Medulla oblongata (tissue), 1 donor: ENCODE results near the gene SLC12A6.

Experiments
- DNase-seq: peaks from one replicate; pipeline ENCODE4 v3.0.0-alpha.2; 2015; ENCODE audit errors: extremely low spot score

Gene SLC12A6

DNA sequence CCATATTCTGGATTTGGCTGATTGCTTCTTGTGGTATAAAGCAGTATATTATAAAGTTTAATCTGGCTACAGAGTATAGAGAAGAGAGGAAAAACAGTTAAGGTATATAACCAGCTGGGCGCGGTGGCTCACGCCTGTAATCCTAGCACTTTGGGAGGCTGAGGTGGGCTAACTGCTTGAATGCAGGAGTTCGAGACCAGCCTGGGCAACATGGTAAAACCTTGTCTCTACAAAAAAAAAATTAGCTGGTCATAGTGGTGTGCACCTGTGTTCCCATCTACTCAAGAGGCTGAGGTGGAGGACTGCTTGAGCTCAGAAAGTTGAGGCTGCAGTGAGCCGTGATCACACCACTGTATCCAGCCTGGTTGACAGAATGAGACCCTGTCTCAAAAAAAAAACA lies 7.3 kb downstream of the SLC12A6 start:
- DNase-seq: no peak

DNA sequence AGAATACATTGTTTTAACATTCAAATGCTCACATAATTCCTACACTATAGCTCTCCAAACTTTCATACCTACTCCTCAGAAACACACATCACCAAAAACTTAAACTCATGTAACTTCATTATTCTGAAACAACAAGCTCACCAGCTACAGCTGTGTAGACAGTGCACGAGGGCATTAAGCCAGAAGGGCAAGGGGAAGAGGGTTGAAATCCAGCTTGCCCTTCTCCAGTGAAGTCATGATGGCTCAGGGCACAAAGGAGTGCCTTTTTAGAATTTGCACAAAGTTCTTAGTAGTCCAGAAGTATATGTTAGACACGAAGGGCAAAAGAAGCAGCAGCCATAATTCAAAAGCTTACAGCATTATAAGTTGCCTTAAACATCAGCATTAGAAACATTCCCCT lies 8.6 kb downstream of the SLC12A6 start:
- DNase-seq: no peak

DNA sequence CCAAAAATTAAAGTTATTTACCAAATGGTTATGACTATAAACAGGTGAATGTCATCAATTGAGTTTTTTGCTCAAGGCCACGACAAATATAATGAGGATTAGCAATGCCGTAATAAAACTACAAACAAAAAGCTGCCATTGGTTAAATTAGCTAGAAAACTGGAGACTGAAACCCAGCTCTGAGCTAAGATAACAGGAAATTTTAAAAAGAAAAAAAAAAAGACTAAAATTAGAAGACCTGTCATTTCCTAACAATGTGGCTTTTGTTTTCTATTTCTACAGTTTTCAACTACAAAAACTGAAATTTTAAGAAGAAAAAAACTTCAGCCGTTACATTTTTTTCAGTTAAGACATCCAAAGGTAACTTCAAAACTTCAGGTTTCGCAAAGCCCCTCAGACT lies 9.7 kb downstream of the SLC12A6 start:
- DNase-seq: no peak

DNA sequence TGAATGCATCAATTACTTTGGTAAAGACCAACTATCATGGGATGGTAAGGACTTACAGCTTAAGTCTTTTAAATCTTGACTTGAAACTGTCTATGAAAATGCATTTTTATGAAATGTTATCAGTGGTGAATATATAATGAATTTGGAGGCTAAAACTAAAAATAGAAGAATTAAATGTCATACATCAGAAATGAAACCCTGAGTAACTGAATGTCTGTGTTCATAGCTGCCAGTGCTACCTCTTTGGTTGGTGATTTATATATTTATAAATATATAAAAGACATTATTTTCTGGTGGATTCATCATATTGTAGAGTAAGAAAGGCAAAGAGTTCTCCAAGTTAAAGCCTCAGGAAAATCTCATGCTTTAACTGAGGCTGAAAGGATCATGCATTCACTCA lies 12.2 kb downstream of the SLC12A6 start:
- DNase-seq: no peak

DNA sequence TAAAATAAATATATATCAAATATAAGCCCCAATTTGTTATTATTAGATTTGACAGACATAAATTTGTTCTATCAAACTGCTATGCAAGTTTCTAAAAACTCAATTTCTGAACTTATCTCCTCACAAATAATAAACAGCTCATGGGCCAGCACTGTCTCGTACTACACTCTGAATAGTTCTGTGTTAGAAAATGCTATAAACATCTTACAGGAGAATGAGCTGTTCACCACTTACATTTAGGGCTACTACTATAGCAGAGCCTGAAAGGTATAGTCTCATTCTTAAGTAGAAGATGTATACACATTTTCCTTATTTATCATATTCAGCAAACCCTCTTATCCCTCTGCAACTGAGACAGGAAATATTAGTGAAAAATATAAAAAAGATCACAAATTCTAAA lies 12.6 kb downstream of the SLC12A6 start:
- no peak for DNase-seq

DNA sequence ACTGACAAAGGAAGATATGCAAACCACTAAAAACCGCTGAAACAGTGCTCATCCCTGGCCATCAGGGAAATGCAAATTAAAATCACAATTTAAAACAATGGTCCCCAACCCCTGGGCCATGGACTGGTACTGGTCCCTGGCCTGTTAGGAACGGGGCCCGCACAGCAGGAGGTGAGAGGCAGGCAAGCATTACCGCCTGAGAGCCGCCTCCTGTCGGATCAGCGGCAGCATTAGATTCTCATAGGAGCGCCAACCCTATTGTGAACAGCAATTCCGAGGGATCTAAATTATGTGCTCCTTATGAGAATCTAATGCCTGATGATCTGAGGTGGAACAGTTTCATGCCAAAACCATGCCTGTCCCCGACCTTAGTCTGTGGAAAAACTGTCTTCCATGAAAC lies 14.4 kb downstream of the SLC12A6 start:
- DNase-seq: no peak

DNA sequence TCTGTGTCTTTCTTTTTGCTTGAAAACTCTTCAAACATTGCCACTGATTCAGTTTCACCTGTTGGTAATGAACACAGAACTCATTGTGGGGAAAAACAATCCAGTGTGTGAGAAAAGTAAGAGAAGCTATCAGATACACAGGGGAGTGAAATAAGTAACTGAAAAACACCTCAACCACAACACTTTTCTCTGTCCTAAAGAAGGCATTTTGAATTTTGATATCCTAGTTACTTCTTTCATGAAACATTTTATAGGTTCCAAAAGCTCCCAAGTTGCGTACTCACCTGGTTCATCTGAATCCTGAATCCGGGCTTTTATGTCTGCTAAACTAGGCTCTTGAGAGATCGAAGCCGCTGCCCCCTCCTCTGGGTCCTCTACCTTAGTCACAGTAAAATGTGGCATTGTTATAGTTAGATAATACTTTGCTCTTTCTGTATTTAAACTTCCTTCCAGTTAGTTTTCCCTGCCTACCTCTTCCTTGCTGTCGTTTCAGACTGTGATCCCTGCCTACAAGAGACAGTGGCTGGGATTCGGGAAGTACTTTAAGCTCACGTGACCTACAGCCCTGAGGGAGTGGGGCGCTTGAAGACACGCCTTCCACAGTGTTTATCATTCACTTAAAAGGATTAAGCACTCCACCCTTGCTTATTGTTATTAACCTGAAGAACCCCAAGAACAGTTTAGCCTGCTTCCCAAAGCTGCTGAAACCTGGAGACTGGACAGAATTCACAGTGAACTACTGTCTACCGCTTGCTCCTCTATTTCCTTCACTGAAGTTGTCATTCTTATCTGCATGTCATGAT lies 19.1 kb downstream of the SLC12A6 start:
- peak; percentile 68 for DNase-seq

DNA sequence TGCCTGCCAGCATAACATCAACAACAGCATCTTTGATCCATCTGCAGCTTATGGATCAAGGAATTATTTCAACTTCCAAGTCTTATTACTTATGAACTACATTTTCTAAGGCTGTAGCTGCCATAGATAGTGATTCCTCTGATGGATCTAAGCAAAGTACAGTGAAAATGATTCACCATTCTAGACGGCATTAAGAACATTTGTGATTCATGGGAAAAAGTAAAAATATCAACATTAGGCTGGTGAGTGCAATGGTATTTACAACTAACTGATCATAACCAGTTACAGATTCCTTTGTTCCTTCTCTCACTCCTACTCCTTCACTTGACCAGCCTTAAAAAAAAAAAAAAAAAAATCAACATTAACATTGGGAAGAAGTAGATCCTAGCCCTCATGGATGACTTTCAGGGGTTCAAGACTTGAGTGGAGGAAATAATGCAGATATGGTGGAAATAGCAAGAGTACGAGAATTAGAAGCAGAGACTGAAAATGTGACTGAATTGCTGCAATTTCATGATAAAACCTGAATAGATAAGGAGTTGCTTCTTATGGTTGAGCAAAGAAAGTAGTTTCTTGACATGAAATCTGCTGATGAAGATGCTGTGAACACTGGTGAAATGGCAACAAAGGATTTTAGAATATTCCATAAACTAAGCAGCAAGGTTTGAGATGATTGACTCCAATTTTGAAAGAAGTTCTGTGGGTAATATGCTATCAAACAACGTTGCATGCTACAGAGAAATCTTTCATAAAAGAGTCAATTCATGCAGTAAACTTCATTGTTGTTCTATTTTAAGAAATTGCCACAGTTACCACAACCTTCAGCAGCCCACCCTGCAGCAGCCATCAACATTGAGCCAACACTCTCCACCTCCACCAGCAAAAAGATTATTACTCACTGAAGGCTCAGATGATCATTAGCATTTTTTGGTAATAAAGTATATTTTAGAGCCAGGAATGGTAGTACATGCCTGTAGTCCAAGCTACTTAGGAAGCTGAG lies 22.8 kb downstream of the SLC12A6 start:
- DNase-seq: no peak

DNA sequence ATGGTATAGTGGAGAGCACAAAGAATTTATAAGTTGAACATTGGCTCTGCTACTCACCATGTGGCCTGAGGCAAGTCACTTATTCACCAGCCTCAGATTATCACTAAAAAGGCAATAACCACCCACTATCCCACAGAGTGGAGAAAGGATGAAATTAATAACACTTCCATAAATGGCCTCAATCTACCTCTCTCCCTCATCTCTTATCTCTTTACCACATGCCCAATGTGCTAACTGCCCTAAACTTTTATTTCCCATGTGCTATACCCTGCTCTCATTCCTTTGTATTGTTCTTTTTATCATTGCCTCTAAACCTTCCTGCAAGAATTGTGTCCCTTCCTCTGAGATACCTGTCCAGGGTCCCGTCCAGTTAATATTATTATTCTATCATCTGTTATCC lies 26.0 kb downstream of the SLC12A6 start:
- no peak for DNase-seq

DNA sequence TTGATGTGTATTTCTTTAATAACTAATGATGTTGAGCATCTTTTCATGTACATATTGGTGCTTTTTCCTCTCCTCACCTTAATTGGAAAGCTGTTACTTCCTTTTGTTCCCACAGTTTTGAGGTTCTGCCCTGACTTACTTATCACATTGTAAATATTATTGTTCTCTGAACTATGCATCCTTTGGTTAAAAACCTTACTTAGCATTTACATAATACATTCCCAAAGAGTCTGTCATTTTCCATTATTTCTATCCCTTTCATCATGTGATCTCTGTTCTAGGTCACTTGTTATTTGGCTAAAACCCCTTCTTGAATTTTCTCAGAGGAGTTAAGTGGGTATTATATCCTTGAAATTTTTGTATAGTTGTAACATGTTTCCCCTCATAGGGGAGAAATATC lies 33.0 kb downstream of the SLC12A6 start:
- no peak for DNase-seq

DNA sequence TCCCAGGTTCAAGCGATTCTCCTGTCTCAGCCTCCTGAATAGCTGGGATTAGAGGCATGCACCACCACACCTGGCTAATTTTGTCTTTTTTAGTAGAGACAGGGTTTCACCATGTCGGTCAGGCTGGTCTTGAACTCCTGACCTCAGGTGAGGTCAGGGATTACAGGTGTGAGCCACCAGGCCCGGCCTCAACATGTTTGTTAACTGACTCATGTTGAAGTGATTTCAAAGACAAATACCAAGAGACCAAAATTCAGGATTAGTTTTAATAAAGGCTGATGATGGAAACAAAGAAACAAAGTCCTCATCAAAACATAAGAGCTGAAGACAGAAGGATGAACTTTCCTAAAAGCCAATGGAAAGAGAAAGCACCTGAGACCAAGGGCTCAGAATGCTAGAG lies 36.5 kb downstream of the SLC12A6 start:
- no peak for DNase-seq

DNA sequence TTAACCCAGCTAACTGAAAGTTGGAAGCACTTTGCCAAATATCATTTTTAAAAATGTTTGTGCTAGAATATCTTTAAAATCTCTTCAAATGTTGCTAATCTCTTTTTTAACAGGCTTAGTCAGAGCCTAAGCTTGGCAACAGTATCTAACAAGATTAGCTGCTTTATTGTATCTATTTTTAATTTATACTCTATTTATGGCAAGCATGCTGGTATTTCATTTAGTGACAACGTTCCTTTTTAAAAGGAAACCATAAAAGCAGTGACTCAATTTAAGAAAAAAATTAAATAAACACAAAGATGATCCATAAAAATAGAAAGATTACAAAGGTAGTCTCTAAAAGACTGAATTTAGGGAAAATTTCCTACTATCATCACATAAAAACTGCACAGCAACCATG lies 40.5 kb downstream of the SLC12A6 start:
- DNase-seq: no peak

DNA sequence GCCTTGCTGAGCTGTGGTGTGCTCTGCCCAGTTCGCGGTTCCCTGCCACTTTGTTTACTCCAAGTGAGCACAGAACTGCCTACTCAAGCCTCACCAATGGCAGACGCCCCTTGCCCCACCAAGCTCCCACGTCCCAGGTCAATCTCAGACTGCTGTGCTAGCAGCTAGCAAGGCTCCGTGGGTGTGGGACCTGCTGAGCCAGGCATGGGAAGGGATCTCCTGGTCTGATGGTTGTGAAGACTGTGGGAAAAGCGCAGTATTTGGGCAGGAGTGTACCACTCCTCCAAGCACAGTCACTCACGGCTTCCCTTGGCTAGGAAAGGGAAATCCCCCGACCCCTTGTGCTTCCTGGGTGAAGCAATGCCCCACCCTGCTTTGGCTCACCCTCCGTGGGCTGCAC lies 45.0 kb downstream of the SLC12A6 start:
- no peak for DNase-seq

DNA sequence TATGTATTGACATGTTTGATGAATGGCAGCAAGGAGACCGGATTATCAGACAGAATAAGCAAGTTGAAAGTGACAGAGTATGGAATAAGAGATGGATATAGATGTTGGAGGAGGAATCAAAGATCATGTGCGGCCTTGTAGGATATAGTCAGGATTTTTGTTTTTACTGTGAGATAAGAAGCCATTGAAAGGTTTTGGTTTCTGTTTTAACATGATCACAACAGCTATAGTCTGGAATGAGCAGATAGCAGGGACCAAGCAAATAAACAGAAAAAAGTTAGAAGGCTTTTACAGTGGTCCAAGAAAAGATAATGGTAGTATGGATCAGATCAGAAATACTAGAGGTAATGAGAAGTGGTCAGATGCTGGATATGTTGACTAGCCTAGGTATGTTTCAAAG lies 52.6 kb downstream of the SLC12A6 start:
- no peak for DNase-seq

DNA sequence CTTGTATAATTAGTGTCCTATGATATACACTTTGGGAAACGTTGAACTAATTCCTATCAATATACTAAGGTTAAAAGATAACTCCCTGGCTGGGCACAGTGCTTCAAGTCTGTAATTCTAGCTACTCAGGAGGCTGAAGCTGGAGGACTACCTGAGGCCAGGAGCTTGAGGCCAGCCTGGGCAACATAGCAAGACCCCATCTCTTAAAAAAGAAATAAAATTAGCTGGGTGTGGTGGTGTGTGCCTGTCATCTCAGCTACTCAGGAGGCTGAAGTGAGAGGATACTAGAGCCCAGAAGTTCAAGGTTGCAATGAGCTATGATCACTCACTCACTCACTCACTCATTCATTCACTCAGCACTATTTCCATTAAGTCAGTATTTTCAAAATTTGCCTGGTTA lies 55.2 kb downstream of the SLC12A6 start:
- no peak for DNase-seq

DNA sequence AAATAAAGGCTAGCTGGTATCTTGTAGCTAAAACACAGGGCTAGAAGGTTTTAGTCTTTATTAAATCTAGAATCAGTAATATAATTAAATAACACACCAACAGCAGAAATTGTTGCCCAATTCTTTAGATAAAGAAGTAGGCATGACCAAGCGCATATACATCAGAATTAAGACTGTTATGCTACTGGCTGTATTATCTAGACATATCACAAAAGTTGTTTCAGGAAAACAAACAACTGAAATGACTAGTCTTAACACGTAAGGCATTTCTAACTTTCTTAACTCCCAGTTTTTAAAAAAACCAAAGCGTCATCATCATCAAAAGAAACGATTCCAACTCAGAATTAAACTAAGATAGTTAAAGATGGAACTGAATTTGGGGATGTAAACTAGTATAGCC lies 57.4 kb downstream of the SLC12A6 start:
- no peak for DNase-seq

DNA sequence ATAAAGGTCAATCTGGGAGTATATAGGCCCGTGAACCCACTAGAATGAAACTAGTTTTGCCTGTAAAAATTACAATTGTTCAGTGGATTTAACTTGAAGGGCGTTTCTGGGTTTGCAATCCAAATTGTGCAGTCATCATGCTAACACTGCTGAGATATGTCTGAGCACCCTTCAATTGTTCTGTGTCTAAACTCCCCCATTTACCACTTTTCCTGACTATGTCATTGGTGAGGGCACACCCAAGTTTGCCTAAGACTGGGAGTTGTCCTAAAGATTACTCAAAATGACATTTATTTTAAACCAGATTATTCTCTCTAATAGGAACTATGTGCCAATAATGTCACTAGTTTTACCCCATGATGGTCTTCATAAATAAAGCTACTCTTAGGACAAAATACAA lies 58.2 kb downstream of the SLC12A6 start:
- DNase-seq: no peak

DNA sequence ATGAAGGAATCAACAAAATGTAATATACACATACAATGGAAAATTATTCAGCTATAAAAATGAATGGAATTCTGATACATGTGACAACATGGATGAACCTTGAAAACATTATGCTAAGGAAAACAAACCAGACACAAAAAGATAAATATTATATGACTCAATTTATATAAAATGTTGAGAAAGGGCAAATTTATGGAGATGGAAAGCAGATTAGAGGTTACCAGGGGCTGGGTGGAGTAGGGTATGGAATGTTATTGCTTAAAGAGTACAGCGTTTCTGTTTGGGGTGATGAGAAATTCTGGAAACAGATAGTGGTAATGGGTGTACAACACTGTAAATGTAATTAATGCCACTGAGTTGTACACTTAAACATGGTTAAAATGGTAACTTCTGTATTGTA lies 61.9 kb downstream of the SLC12A6 start:
- no peak for DNase-seq

DNA sequence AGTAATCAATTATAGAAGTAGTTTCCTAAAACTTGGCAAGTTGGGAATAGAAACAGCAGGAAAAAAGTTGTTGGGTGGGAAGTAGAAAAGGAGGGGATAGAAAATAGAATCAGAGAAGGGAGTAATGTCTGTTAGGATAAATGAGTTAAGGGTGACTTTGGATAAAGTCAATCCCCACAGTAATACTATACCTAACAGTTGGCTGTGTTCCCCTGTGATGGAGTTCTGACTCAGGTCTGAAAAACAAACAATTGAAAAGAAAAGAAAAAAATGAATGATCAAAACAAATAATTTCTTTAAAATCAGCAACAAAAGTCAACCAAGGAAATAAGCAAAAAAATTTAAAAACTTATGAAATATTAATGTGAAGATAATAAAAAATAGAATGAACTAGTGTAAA lies 62.4 kb downstream of the SLC12A6 start:
- no peak for DNase-seq

DNA sequence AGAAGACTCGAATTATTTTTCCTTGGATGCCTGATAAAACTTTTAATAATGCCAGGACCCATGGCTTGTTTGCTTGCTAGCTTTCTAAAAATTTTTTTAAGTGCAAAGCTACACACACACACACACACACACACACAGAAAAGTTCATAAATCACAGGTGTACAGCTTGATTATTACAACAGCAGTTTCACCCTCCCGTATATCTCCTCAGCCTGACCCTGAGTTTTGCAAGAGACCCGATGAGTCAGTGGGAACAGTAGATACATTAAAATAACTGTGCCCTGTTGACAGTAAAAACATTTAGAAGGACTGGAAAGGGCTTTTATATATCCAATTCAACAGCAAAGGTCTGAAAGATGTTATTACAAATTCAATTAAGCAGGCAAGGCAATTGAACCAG lies 66.1 kb downstream of the SLC12A6 start:
- no peak for DNase-seq

DNA sequence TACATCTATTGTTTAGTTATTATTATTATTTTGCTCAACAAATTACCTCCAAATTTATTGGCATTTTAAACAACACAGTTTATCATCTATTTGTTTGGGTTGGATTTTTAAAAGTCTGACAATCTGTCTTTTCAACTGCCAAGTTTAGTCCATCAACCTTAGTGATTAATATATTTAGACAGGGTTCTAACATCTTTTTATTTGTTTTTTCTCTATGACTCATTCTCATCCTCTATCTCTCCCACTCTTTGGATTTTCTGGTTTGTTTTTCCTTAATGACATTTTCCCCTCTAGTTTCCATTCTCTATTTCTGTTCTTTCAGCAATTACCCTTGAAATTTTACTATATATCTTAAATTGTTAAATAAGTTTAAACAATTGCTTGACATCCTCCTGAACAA lies 70.8 kb downstream of the SLC12A6 start:
- no peak for DNase-seq

DNA sequence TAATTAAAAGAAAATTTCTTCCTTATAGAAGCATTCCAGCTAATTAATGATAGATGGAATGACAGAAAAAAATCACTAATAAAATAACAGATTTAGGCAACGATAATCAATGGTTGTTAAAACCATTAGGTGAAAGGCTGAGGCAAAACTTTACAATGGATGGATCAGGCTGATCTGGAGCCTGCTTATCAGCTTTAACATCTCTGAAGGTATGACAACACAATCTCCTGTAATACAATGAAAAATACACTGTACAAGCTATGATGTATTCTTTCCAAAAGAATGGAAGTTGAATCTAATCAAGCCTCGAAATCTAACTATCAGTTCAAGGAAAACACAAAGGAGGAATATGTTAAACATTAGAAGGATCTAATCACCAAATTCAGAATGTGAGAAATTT lies 73.5 kb downstream of the SLC12A6 start:
- DNase-seq: no peak

DNA sequence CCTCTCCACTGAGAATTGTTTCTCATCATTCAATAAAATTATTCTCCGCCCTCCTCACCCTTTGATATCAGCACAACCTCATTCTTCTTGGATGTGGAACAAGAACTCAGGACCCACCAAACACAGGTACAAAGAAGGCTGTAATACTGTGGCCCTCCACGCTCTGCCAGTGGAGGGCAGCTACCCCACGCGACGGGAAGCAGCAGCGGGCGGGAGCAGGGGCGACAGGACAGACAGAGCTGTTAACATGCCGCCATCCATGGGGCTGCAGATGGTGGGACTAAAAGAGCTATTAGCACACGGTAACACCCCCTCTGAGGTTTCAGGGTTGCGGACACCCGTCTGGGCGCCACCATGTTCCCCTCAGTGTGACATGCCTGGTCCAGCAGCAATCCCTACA lies 75.2 kb downstream of the SLC12A6 start:
- DNase-seq: no peak
